ENCODE results near the gene CHRNA7.
"Not testable (repeated sequence)": the region's sequence is repeated elsewhere in the genome, so short reads cannot be mapped to it uniquely, and the experiment has no call there.

Gene CHRNA7

GRCh38 chr15:32122013-32122412 lies 91.7 kb downstream of the CHRNA7 start:
- no peak for DNase-seq

- DNase-seq: no peak
Measured at GRCh38 chr15:32123473-32123872, 93.2 kb downstream of the CHRNA7 start.

GRCh38 chr15:32124726-32125125 lies 94.4 kb downstream of the CHRNA7 start:
- DNase-seq: no peak

DNA sequence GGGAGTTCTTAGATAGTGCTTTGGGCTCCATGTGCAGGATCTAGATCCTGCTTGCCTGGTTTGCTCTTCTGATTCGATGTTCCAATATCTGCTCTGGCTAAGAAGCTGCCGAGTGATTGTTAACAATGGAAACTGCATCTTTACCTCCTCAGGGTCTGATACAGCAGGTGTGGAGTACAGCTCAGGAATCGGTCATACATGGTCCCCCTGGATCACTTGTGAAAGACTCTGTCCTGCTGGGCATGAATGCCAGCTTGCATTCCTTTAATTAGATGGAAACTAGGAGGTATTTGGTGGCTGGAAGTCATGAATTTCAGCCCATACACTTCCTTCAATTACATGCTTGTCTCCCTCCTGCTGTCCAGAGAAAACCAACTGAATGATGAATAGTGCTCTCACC lies 95.3 kb downstream of the CHRNA7 start:
- DNase-seq: no peak

- DNase-seq: no peak
Measured at GRCh38 chr15:32129815-32130214, 99.5 kb downstream of the CHRNA7 start.

- no peak for DNase-seq
Measured at GRCh38 chr15:32130823-32131222, 100.5 kb downstream of the CHRNA7 start.

GRCh38 chr15:32131803-32132202 lies 101.5 kb downstream of the CHRNA7 start:
- no peak for DNase-seq

GRCh38 chr15:32132859-32133258 lies 102.5 kb downstream of the CHRNA7 start:
- no peak for DNase-seq

- no peak for DNase-seq
Measured at GRCh38 chr15:32134842-32135241, 104.5 kb downstream of the CHRNA7 start.

GRCh38 chr15:32135335-32135734 lies 105.0 kb downstream of the CHRNA7 start:
- no peak for DNase-seq

- not testable (repeated sequence) for DNase-seq
Measured at GRCh38 chr15:32145512-32145911, 115.2 kb downstream of the CHRNA7 start.

DNA sequence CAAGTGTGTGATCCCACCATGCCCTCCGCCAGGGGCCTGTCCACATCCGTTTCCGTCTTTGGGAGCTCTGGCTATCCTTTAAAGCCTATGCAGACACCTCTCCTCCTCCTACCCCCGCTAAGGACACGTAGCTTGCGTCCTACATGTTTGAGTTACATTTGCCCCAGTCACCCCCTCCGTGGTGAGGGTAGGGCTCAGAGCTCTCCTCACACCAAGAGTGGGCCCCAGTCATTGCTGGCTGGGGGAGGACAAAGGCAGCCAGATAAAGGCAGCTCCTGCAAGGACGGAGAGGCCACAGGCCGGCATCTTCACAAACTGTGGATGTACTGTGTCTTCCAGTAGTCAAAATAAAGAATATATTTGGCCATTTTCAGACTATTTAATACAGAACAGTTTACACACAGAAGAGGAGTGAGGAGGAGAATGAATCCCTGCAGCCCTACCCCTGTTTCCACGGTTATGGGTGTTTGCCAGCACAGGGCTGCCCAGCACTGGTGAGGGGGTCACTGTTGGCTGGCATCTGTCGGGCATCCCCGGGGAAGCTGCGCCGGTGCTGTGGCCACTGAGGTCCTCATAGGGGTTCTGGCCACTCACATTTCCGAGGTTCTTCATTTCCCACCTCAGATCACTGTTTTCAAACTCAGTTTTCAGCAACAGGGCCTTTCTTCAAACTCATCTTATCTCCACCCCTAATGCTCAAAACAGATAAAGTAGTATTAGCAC lies 118.7 kb downstream of the CHRNA7 start:
- DNase-seq: no peak

GRCh38 chr15:32152574-32152973 lies 122.3 kb downstream of the CHRNA7 start:
- DNase-seq: no peak

DNA sequence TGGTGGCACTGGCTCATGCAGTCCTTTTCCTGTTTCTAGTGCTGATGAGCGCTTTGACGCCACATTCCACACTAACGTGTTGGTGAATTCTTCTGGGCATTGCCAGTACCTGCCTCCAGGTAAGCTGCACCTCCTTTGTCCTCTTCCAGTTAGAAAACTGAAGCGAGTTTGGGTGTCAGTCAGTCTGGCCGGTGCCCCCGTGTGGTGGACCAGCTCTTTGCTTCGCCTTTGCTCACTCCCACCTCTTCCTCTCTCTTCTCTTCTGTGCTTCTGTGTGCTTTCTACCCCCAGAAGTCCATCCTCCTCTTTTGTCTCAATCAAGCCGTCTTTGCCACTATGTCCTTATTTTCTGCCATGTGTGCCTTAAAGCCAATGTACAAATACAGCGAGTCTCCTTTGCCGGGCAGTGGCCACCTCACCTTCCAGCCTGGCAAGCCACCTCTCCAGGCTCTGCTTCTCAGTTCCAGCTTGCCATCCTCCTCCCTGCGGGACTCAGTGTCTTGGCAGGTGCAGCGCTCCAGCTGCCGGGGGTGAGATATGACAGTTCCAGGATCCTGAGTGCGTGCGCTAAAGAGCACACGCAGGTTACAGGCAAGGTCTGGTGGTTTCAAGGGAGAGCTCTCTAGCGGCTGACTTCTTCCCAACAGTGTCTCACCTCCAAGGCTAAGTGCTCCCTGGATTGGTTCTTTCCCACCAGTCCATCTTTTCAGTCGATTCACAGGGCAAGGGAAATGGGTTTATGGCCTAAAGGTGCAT lies 123.7 kb downstream of the CHRNA7 start:
- DNase-seq: not testable (repeated sequence)

DNA sequence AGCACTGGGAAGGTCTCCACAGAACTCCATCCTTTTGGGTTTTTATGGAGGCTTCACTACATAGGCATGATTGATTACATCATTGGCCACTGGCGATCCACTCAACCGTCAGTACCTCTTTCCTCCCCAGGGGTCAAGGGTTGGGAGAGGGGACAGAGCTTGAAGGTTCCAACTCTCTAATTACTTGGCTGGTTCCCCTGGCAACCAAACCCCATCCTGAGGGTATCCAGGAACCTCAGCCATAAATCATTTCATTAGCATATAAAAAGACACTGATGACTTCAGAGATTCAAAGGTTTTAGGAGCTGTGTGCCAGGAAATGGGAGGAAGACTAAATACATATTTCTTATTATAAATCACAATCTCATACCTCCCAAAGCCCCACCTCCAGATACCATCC lies 131.8 kb downstream of the CHRNA7 start:
- not testable (repeated sequence) for DNase-seq

DNA sequence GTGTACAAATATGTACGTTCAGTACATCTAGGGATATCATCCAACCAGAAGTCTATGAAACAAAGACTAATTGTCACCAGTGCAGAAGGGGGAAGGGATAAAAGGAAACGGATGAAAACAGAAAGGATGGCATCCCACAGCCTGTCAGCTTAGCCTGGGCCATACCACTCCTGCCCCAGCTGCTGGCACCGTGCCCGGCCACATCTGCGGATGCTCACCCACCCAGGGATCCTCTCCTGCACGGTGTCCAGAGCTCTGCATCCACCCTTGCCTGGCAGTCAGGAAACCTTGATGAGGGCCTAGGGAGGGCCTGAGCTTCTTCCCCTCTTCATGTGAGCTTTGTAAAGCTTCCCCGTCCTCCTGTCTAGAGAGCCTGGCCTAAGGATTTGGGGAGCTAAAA lies 133.8 kb downstream of the CHRNA7 start:
- DNase-seq: not testable (repeated sequence)

- not testable (repeated sequence) for DNase-seq
Measured at GRCh38 chr15:32164747-32165146, 134.4 kb downstream of the CHRNA7 start.

DNA sequence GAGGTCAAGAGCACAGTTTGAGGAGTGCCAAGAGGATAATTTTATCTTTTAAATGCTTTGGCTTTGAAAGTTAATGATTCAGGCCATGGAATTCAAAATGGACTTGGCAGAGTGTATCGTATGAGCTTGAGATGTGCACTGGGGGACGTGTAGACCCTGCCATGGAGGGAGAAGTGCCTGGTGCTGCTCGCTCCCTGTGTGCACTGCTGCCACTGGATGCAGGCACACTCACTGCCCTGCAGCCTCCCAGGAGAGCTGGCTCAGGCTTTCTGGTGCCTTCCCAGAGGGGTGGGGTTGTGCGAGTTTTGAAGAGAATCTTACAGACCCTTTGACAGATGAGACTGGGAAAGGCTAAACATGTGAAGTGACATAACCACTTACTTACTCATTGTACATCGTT lies 135.5 kb downstream of the CHRNA7 start:
- not testable (repeated sequence) for DNase-seq

GRCh38 chr15:32166270-32166669 lies 136.0 kb downstream of the CHRNA7 start:
- DNase-seq: not testable (repeated sequence)

DNA sequence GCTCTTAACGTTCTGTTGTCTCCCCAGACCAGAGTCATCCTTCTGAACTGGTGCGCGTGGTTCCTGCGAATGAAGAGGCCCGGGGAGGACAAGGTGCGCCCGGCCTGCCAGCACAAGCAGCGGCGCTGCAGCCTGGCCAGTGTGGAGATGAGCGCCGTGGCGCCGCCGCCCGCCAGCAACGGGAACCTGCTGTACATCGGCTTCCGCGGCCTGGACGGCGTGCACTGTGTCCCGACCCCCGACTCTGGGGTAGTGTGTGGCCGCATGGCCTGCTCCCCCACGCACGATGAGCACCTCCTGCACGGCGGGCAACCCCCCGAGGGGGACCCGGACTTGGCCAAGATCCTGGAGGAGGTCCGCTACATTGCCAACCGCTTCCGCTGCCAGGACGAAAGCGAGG lies 137.6 kb downstream of the CHRNA7 start:
- not testable (repeated sequence) for DNase-seq

DNA sequence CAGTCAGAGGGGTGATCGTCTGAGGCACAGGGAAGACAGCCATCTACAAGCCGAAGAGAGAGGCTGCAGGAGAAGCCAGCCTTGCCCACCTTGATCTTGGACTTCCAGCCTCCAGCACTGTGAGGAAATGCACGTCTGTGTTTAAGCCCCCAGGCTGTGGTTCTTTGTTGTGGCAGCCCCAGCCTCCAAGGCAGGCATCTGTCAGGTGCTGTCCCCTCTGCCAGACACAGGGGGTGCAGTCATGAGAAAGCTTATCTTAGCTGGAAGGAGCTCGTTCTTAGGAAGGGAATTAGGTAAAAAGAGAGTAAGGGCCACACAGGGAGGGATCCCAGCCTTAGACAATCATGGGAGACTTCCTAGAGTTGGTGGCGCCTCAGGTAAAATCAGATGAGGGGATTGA lies 150.3 kb downstream of the CHRNA7 start:
- DNase-seq: not testable (repeated sequence)

DNA sequence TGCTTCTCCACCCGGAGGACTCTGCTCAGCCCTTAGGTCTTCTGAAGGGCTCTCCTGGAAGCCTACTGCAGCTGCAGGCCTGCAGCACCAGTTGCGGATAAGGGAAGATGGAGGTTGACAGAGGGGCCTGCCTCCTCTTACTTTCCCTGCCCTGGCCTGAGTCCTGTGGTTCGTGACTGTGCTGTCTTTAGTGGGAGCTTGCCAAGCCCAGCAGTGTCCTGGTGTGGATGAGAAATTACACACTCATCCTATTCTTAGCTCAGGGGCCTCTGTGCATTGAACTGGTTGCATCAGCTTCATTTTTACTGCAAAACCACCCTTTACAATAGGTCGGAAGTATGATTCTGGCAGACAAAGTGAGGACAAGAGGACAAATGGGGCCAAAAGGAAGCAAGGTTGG lies 163.5 kb downstream of the CHRNA7 start:
- not testable (repeated sequence) for DNase-seq

- not testable (repeated sequence) for DNase-seq
Measured at GRCh38 chr15:32196206-32196605, 165.9 kb downstream of the CHRNA7 start.

DNA sequence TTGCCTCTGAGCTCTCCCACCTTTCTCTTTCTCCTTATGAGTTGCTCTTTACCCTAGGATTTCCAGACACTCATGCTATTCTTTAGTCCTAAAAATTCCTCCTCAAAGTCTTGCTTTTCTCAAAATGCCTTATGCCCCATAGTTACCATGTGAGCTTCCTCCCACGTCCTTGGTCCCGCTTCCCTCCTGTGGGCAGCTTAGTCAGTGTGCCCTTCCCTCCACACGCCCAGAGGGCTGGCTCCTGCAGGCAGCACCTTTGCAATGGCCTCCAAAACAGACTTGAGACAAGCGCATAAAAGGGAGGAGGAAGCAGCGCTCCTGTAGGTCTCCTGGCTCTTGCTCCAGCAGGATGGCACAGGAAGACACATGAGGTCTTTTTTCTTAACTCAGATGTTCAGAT lies 168.6 kb downstream of the CHRNA7 start:
- DNase-seq: not testable (repeated sequence)

Measured in stimulated activated CD4-positive, alpha-beta T cell treated with anti-CD3 and anti-CD28 coated beads, Interleukin-2, amount 100 ng/mL, for 48 hours (primary cell).